ENCODE data around the gene EHBP1L1.
"Not testable (repeated sequence)": the region's sequence is repeated elsewhere in the genome, so short reads cannot be mapped to it uniquely, and the experiment has no call there.

The EHBP1L1 gene

GRCh38 chr11:65636108-65637031 is 60.5 kb downstream of the EHBP1L1 start:
- DNase-seq (ENCODE audit: low read depth in 2 of 2): no peak

GRCh38 chr11:65637032-65637557 is 61.2 kb downstream of the EHBP1L1 start:
- DNase-seq (ENCODE audit: low read depth in 2 of 2): no peak

GRCh38 chr11:65637794-65638419 is 62.1 kb downstream of the EHBP1L1 start, which contains the start of gene SIPA1:
TSS of gene SIPA1 (plus strand) at chr11:65638101. CDS start at chr11:65640922, 2,821 bp downstream.
- peak; percentile 34 to 57 for DNase-seq (ENCODE audit: low read depth in 2 of 2)

- DNase-seq (ENCODE audit: low read depth in 2 of 2): not testable (repeated sequence)
Measured at GRCh38 chr11:65639228-65639597, 63.4 kb downstream of the EHBP1L1 start.

- peak in 1 of 2 donors; percentile 43 for DNase-seq (ENCODE audit: low read depth in 2 of 2)
Measured at GRCh38 chr11:65639623-65640482, 64.0 kb downstream of the EHBP1L1 start.

GRCh38 chr11:65640483-65641296 is 64.8 kb downstream of the EHBP1L1 start:
- DNase-seq (ENCODE audit: low read depth in 2 of 2): no peak

- DNase-seq (ENCODE audit: low read depth in 2 of 2): no peak
Measured at GRCh38 chr11:65641297-65642013, 65.6 kb downstream of the EHBP1L1 start.
